HG03039 (cell line): ENCODE measurements around the gene PDCL3.

Experiments
- ATAC-seq: cut with Tn5 transposase; IDR thresholded peaks from one replicate; pipeline ENCODE4 v1.9.1; 2021; ENCODE audit warnings: mild to moderate bottlenecking, moderate library complexity; ENCODE audit not compliant: unreplicated experiment

PDCL3 gene

DNA sequence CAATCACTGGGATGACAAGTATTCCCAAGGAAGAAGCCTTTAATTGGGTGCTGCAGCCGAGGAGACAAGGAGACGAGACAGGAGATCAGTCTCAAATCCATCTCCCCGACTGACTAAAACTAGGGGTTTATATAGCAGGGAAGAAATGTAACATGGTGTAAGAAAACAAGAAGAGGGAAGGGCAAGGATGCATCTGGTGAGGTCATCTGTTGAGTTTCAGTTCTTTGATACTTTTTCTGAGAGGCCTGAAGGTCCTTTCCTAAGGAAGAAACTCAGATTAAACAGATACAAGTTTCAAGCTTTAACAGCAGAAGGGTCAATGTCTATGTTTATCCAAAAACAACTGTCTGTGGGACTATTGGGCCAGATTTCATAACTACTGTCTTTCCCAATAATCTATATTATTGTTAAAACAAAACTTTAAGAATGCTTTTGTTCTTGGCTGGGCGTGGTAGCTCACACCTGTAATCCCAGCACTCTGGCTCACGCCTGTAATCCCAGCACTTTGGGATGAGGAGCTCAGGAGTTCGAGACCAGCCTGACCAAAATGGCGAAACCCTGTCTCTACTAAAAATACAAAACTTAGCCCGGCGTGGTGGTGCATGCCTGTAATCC is 2.5 kb upstream of the PDCL3 start:
- ATAC-seq = no peak

DNA sequence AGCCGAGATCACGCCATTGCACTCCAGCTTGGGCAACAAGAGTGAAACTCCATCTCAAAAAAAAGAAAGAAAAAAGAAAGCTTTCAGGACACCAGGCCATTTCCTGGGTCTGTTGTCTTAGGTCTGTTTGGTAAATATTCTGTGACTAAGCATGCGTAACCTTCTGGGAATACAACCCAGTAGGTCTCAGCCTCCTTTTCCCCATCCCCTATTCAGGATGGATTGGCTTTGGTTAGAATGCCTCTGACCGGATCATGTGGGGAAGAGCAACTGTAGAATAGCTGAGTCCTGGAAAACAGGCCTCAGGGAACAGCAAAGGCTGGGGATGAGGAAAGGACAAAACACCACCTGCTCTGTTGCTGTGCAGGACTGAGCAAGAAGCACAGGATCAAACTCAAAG is 1.6 kb upstream of the PDCL3 start:
- ATAC-seq = no peak

DNA sequence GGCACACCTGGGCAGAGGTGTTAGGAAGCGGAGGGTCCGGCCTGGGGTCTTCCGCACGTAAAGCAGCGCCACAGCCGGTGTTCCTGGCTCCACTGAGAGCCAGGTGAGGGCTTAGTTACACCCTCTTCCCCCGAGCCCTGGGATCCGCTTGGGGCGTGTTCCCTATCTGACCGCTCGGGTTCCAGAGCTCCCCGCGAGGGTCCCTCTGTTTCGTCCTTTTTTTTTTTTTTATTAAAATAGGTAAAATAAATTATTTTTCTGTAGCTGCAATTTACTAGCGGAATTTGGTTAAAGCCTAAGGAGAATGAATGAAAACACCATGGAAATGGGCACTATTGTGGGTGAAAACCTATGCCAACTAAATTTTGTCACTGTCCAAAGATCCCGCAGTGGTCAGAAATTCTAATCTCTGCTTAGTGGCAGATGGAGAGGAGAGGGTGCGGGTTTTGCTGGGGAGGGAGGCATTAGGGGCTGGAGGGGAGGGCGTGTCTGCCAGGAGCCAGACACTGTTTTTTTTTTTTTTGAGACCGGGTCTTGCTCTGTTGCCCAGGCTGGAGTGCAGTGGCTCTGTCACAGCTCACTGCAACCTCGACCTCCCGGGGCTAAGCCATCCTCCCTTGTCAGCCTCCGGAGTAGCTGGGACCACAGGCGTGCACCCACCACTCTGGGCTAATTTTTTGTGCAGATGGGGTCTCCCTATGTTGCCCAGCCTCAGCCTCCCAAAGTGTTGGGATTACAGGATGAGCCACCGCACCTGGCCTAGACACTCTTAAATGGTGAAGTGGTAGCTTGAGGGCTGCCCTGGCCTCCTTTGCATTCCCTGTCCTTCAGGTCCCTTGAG is 834 bp downstream of the PDCL3 start:
- ATAC-seq = no peak

DNA sequence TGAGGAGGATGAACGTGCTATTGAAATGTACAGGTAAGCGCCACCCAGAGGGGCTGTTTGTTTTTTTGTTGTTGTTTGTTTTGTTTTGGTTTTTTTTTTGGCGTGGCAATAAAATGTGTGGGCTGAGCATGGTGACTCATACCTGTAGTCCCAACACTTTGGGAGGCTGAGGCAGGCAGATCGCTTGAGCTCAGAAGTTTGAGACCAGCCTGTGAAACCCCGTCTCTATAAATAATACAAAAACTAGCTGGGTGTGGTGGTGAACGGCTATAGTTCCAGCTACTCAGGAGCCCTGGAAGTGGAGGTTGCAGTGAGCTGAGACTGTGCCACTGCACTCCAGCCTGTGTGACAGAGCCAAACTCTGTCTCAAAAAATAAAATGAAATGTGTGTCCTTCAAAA is 6.2 kb downstream of the PDCL3 start:
- ATAC-seq = no peak

DNA sequence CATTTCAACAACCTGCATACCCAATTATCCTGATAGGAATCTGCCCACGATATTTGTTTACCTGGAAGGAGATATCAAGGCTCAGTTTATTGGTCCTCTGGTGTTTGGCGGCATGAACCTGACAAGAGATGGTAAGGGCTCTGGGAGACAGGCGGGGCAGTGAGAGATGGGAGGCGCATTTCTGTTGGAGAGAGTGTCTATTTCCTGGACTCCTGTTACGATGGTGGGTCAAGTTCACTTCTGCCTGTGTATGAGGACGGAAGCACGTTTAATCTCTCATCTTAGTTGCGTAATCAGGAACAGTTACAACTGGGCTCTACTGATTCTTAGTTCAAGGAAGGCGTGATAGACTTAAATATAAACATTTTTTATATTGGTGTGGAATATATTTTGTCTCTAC is 8.9 kb downstream of the PDCL3 start:
- no peak for ATAC-seq

DNA sequence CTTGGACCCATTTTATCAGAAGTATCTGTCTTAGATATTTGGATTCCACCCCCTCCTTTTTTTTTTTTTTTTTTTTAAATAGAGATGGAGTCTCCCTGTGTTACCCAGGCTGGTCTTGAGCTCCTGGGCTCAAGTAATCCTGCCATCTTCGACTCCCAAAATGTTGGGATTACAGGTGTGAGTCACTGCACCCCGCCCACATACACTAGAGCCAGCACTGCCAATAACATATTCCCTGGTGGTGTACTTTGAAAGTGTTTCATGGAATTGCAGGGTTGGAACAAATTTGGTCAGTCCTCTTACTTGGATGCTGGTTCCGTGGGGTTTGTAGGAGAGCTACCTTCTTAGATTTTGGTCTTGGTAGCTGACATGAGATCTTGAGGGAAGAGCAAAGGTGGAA is 15.0 kb downstream of the PDCL3 start:
- ATAC-seq = no peak

DNA sequence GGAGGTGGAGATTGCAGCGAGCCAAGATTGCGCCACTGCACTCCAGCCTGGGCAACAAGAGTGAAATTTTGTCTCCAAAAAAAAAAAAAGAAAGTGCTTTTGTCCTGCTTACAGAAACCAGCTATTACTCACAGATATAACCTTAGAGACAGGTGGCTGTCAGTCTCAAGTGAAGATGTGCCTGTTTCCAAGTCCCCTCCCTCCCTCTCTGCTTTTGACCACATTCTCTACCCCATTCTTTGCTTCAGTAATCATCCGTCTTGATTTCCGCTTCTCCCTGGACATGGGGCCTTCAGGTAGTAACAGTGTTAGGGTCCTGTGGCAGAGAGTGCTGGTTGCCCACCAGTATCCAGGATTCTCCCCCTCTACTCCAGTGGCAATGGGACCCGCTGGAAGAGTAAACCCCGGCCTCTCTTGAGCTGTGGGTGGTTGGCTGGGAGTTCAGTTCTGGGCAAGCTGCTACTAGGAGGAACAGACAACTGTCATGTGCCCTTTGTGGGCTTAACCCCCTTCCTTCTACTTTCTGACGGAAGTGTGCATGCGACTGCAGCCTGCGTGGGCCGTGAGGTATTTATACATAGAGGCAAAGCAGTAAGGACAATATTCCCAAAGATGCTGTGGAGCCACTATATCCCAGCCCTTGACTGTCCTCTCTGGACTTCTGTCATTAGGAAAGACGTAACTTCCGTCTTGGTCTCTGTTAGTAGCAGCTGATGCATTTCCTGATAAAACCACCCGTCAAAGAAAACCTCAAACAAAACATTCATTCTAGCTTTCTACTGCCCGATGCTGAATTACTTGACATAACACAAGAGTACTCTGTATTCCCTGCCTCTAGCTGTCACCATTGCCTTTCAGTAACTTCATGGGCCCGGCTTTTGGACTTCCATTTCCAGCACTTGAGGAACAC is 17.8 kb downstream of the PDCL3 start:
- peak; percentile 63 for ATAC-seq

DNA sequence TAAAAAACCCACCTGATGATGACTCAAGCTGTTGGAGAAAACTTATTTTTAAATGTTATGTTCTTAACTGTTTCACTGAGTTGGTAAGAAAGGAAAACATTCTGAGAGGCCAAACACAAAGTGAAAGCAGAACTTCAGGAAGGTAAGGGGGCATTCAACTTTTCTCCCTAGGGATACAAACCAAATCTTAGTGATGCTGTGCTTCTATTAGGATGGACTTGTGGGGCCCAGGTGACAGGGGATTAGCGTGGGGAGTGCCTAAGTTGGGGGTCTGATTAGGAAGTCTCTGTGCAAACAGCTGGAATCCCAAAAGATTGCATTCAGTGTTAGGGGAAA is 18.5 kb downstream of the PDCL3 start:
- peak; percentile 13 for ATAC-seq

DNA sequence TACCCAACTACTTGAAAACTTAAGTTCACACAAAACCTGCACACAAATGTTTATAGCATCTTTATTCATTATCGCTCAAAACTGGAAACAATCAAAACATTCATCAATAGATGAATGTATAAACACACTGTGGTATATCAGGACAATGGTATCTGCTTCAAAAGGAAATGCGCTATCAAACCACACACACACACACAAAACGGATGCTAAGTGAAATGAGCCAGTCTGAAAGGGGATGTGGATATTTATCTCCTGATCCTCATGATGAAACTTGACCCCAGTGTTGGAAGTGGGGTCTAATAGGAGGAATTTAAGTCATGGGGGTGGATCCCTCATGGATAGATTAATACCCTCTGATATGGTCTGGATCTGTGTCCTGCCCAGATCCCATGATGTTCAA is 22.0 kb downstream of the PDCL3 start:
- no peak for ATAC-seq

DNA sequence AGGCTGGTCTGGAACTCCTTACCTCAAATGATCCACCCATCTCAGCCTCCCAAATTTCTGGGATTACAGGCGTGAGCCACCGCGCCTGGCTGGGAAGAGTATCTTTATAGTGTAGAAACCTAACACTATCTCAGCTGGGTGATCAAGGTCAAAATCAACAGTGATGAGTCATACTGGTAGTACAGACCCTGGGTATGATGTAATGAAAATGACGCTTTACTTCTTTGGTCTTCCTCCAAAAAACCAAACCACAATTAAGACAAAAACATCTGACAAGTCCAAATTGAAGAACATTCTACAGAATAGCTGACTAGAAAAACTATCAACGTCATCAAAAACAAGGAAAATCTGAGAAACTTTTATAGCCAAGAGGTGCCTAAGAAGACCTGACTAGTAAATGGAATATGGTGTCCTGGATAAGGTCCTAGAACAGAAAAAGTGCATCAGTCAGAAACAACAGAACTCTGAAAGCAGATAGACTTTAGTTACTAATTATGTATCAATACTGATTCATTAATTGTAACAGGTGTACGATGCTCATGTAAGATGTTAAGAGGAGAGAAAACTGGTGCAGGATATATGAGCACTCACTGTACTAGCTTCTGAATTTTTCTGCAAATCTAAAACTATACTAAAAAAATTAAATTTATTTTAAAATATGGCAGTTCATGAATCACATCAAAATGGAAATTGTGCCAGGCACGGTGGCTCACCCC is 25.4 kb downstream of the PDCL3 start:
- no peak for ATAC-seq

DNA sequence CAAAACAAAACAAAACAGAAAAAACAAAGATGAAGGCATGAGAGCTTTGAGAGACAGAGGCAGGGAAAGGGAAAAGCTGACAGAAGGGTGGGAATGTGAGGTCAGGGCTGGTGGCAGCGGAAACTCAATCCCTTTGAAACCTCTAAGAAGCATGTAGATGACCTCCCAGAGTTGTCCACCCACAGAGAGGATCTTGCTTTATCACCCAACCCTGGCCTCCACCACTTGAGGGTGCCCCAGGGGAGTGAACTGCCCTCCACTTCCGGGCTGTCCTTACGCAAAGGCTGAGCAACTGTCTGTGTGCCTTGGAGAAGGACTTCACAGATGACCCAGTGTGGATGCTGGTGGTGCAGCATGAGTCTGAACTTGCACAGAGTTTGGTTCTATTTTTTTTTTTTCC is 26.7 kb downstream of the PDCL3 start:
- no peak for ATAC-seq

DNA sequence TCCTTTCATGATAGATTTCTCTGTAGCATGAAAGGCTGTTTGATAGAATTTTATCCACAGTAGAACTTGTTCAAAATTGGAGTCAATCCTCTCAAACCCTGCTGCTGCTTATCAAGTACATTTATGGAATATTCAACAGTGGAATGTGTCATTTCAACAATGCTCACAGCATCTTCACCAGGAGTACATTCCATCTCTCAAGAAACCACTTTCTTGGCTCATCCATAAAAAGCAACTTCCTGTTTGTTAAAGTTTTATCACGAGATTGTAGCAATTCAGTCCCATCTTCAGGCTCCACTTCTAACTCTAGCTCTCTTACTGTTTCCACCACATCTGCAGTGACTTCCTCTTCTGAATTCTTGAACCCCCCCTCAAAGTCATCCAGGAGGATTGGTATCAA is 29.4 kb downstream of the PDCL3 start:
- ATAC-seq = no peak

DNA sequence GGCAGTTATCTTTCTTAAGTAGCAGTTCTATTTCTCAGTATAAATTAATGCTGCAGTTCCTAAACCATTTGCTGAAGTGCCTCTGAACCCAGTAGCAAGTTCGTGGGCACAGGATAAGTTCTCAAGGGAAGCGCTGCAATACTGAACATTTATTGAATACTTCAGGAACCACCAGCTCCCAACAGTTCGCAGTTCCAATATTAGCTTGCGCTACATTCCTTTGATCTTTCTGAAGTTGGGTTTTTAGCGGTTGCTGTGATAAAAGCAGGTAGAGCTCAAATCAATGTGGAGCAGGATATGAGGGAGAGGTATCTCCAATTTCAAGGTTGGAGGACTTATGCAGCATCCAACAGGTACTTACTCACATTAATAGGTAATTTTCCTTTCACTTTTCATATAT is 33.7 kb downstream of the PDCL3 start:
- ATAC-seq = no peak

DNA sequence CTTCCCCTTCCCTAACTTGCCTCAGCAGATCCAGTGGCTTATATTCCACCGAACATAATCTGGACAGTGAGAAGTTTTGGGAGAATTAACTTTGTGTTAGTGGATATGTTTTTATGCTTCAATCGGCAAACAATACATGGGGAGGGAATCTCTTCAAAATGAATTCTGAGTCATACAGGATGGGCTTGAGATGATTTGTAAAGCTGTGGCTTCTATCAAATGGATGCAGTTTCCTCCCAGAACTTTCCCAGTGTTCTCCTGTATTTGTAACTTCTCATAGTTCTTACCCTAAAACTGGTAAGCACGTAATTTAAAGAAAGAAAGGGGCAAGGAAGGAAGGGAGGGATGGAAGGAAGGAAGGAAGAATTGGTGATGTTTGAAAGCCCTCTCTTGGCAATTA is 36.8 kb downstream of the PDCL3 start:
- no peak for ATAC-seq

DNA sequence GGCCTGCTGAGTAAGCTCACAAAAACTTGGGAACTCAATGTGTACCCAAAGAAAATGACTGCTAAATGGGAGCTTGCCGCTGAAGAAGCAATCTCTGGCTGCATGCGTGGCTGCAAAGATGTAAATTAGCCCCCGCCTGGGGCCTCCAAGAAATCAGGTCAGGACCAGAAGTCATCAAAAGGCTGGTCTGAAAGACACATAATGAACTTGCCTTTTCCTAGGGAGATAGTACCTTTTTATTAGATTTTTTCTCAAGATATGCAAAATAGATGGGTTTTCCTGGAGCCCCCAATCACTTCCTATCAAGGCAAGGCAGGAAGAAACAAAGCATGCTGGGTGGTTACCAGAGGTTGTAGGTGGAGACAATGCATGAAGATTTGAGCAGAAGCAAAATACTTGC is 38.9 kb downstream of the PDCL3 start:
- no peak for ATAC-seq

DNA sequence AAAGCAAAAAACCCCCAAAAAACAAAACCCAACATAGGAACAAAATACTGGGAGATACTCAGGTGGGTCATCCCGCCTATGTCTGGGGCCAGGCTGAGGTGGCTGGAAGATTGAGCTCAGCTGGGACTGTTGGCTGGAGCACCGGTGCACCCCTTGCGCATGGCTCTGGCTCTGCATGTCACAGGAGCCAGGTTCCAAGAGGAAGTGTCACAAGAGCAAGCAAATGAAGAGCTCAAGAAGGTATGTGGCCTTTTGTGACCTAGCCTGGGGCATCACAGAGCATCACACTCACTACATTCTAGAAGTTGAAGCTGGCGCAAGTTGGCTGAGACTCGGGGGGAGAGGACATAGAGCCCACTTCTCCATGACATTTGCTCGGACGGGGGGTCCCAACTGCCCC is 40.6 kb downstream of the PDCL3 start:
- no peak for ATAC-seq

DNA sequence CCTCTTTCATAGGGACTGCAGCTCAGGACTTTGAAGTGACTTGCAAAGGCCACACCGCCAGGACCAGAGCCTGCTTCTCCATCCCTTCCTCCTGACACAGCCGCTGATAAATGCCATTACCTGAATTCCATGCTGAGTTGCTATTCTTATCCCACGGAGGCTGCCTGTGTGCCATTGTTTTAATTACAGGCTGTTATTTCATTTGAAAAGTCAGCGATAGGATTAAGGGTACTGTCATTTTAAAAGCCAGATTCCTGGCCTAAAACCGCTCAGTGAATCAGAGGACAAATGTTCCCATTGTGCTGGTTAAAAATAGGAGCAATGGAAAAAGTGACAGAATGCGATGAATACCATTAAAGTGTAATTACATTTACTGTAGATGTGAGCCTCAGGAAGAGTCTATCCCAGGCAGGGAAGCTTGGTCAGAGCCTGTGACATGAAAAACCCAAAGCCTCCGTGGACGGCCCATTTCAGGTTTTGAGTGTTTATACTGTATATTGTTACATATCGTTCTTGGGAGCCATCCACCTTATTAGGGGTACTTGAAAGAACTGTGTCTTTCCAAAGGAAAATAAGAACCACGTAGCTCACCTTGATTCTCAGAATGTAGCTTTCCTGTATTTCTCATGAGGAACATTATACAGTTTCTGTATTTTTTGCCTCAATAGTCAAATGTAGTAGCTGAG is 41.3 kb downstream of the PDCL3 start:
- no peak for ATAC-seq

DNA sequence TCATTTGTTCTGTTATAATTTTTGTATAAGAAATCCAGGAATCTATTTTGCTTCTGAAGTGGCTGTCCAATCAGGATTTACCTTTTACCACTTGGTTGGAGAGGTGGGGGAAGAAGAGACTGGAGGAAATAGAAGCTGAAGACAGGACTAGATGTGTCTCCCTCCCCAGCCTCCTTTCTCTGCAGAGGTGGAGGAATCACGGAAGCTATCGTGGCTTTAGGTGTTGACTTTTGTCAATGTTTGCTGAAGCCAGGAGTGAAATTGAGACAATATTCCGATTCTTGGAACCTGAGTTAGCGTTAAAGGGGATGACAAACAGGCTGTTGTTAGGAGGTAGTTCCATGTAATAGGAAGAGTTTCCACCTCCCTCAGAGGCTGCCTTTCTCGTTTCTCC is 43.5 kb downstream of the PDCL3 start:
- ATAC-seq = no peak

DNA sequence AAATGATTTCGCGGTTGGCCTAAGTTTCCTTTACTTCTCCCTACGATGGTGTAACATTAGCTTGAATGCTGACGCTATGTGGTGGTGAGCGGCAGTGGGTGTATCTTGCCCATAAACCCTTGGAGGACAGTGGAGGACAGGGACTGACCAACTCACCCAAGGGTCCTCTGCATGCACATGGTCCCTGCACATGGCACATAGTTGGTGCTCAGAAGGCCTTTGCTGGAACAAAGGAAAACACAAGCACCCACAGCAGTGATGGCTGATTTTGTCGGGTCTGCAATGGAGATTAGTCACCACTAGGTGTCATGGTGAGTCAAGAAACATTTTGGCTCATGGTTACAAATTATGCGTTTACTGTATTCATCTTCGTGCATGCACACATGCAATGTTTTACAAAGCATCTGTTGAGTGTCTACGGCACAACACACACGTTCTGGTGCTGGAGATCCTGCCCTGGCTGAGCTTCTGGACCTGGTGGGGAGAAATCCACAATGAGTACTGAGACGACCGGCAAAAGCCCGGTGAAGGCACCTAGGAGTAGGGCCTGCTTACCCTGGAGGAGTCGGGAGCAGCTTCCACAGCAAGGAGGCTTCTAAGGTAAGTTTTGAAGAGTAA is 44.0 kb downstream of the PDCL3 start:
- no peak for ATAC-seq

DNA sequence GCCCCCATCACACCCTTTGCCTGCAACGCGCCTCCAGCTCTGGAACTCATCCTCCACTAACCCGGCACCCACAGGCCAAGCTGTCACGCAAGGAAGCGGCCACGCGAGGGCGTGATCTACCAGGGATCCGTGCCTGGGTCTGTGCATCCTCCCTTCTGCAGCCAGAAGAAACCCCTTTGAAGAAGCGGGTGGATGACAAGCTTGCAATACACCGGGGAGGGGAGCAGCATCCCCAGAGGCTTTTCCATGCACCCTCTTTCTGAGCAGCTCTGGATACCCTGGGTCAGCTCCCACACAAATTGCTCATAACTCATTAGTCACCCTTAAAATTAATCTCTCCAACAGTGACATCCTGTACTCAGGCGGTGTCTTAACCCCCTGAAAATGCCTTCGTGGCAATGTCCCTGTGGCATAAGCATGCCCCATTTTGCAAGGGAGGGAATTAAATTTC is 47.6 kb downstream of the PDCL3 start:
- no peak for ATAC-seq
